Measurements from ENCODE around the gene SLC38A3.

GRCh38 chr3:50164481-50164880, 40.6 kb upstream of the SLC38A3 start:
- no peak for TF ChIP-seq POLR2A (IDR thresholded peaks at IDR 0.05)
- TF ChIP-seq, protein P1, sequence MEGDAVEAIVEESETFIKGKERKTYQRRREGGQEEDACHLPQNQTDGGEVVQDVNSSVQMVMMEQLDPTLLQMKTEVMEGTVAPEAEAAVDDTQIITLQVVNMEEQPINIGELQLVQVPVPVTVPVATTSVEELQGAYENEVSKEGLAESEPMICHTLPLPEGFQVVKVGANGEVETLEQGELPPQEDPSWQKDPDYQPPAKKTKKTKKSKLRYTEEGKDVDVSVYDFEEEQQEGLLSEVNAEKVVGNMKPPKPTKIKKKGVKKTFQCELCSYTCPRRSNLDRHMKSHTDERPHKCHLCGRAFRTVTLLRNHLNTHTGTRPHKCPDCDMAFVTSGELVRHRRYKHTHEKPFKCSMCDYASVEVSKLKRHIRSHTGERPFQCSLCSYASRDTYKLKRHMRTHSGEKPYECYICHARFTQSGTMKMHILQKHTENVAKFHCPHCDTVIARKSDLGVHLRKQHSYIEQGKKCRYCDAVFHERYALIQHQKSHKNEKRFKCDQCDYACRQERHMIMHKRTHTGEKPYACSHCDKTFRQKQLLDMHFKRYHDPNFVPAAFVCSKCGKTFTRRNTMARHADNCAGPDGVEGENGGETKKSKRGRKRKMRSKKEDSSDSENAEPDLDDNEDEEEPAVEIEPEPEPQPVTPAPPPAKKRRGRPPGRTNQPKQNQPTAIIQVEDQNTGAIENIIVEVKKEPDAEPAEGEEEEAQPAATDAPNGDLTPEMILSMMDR (IDR thresholded peaks at IDR 0.05): no peak

All from Peyer's patch (tissue), 4 donors.